Body of pancreas (tissue), 4 donors: ENCODE data around the gene MAD1L1. TPM values are rescaled to one million over a fixed set of nuclear protein-coding genes. Genes with fewer than 3 reads are reported as not detected.

Source experiments
- ATAC-seq: fragments of 150-250 bp; one replicate; pipeline ENCODE4 v1.9.1; 2016
- DNase-seq, 4 donors: peaks; one replicate each; pipeline ENCODE4 v3.0.0-alpha.2; 2019
- H3K27ac ChIP-seq, 4 donors: fragments of 200-600 bp; sonication (generic); 1 replicate in 3 of 4; 2 replicates in 1 of 4; pipeline versions ENCODE4 v1.5.1 to v1.6.1; 2016 to 2019; ENCODE audit warnings: mild to moderate bottlenecking in 1 of 4, mixed read lengths in 1 of 4, moderate library complexity in 1 of 4
- H3K27me3 ChIP-seq, 2 donors: fragments of 200-600 bp; sonication (generic); one replicate each; pipeline ENCODE4 v1.6.0; 2016; ENCODE audit warnings: mild to moderate bottlenecking in 1 of 2
- H3K36me3 ChIP-seq, 2 donors: fragments of 200-600 bp; sonication (generic); replicated peaks in 1 of 2; 2 replicates each; pipeline ENCODE4 v1.5.1; 2016; ENCODE audit warnings: low read depth in 2 of 2; ENCODE audit not compliant: insufficient read depth in 1 of 2
- H3K4me1 ChIP-seq: fragments of 200-600 bp; sonication (generic); one replicate; pipeline ENCODE4 v1.6.0; 2016
- H3K4me3 ChIP-seq, 2 donors: fragments of 200-600 bp; sonication (generic); 1 replicate in 1 of 2; 2 replicates in 1 of 2; pipeline ENCODE4 v1.5.1; 2016 to 2019
- H3K9me3 ChIP-seq, 3 donors: fragments of 200-600 bp; sonication (generic); 1 replicate in 2 of 3; 2 replicates in 1 of 3; pipeline ENCODE4 v1.5.1; 2016
- CTCF ChIP-seq, 7 experiments: fragments of 450-650 bp in 4 of 7; fragments of 200-600 bp in 3 of 7; sonication (generic) in 3 of 7; IDR thresholded peaks; one replicate each; pipeline ENCODE4 v1.5.1; 2016 to 2019; ENCODE audit warnings: antibody characterized with exemption in 7 of 7
- POLR2A ChIP-seq, 3 donors: fragments of 450-650 bp; IDR thresholded peaks; one replicate each; pipeline ENCODE4 v1.6.1; 2016; ENCODE audit warnings: antibody characterized with exemption in 3 of 3, mild to moderate bottlenecking in 2 of 3
- WGBS, 2 donors: methylation state at CpG; one replicate each; pipeline ENCODE4 v1.1.5; 2017; 5-methylcytosine and 5-hydroxymethylcytosine counted together
- intact Hi-C: fragments of 100-400 bp; cut with DNase I; formaldehyde crosslinking; loops from one replicate; pipeline ENCODE4 v1.15.1; 2023
- total RNA-seq, 2 donors: library from RNA; depleted of rRNA; stranded (reverse); fragments of >200 nt; gene quantifications; one replicate each; pipeline ENCODE4 v1.1.0, GENCODE V29; 2016

The MAD1L1 gene
- total RNA-seq, 2 donors from 2014 or later, result 14.0 to 66.9 TPM

GRCh38 chr7:1969459-1970284 is 263.1 kb downstream of the MAD1L1 start:
- Histone ChIP-seq H3K4me1 (no peaks in the 10 kb centered on the region), H3K9me3 (no peaks in the 10 kb centered on the region), H3K36me3 (no peaks in the 10 kb centered on the region), H3K4me3 (no peak overlapping the region), H3K27ac (no peak overlapping the region), H3K27me3 (no peaks in the 10 kb centered on the region)
- TF ChIP-seq POLR2A (IDR thresholded peaks at IDR 0.05) (no peak), CTCF (IDR thresholded peaks at IDR 0.05) (no peak)
- DNase-seq, result no peak
- ATAC-seq, result no peak
- intact Hi-C loops, result no loop called here
- 89 to 91% methylated on average over 8 of the region's 8 CpGs for WGBS, 2 donors

DNA sequence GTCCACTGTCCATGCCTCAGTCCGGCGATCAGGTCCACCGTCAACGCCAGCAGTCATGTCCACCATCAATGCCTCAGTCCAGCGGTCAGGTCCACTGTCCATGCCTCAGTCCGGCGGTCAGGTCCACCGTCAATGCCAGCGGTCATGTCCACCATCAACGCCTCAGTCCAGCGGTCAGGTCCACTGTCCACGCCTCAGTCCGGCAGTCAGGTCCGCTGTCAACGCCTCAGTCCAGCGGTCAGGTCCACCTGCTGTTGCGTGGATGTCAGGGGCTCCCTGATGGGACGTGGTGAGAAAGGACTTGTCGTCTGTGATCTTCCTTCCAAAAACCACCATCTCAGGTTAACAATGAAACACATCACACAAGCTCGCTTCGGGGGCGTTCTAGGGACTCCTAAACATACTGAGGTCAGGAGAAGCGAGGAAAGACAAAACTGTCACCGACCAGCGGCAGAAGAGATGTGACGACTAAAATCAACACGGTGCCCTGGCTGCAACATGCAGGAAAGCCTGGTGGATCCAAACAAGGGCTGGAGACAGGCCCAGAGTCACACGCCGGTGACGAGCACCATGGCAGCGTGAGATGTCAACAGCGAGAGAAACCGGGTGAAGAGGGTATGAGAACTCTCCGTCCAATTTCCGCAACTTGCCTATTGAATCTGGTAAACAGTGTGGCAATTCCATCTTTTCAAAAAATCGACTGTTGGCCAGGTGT is 264.2 kb downstream of the MAD1L1 start:
- no peaks in the 10 kb centered on the region for H3K9me3 ChIP-seq
- H3K36me3 ChIP-seq, result no peaks in the 10 kb centered on the region
- H3K27ac ChIP-seq, result no peak overlapping the region
- no peak for TF ChIP-seq POLR2A (IDR thresholded peaks at IDR 0.05)
- no peak for TF ChIP-seq CTCF (IDR thresholded peaks at IDR 0.05)
- WGBS, 2 donors, result 93 to 96% methylated on average over 29 to 36 of the region's 36 CpGs
- H3K27me3 ChIP-seq, result no peaks in the 10 kb centered on the region
- no peak for DNase-seq
- ATAC-seq, result no peak
- no peak overlapping the region for H3K4me3 ChIP-seq
- intact Hi-C loops, result no loop called here
- H3K4me1 ChIP-seq, result no peaks in the 10 kb centered on the region

- H3K9me3 ChIP-seq, result no peaks in the 10 kb centered on the region
- no peaks in the 10 kb centered on the region for H3K36me3 ChIP-seq
- no peaks in the 10 kb centered on the region for H3K27me3 ChIP-seq
- 96% methylated on average over 38 to 39 of the region's 45 CpGs for WGBS, 2 donors
- no peaks in the 10 kb centered on the region for H3K4me1 ChIP-seq
- ATAC-seq, result no peak
- no peak for DNase-seq
- H3K4me3 ChIP-seq, result no peak overlapping the region
- intact Hi-C loops, result no loop called here
- TF ChIP-seq POLR2A (IDR thresholded peaks at IDR 0.05) (no peak), CTCF (IDR thresholded peaks at IDR 0.05) (no peak)
- no peak overlapping the region for H3K27ac ChIP-seq
Observed at GRCh38 chr7:1967512-1968396, 265.0 kb downstream of the MAD1L1 start.

- ATAC-seq, result no peak
Observed at GRCh38 chr7:1966631-1967200, 266.0 kb downstream of the MAD1L1 start.

More at GRCh38 chr7:1966631-1967200, 266.0 kb downstream of the MAD1L1 start:
- H3K4me1 ChIP-seq, result no peaks in the 10 kb centered on the region
- no peak overlapping the region for H3K4me3 ChIP-seq
- TF ChIP-seq POLR2A (IDR thresholded peaks at IDR 0.05) (no peak), CTCF (IDR thresholded peaks at IDR 0.05) (no peak)
- no peak overlapping the region for H3K27ac ChIP-seq
- H3K36me3 ChIP-seq, result no peaks in the 10 kb centered on the region
- peaks cover 0 to 5% (median 0%) of the 10 kb centered on the region in 3 donors for H3K9me3 ChIP-seq
- 90 to 91% methylated on average over 26 of the region's 26 CpGs for WGBS, 2 donors
- DNase-seq, result no peak
- intact Hi-C loops, result no loop called here
- no peaks in the 10 kb centered on the region for H3K27me3 ChIP-seq
